ENCODE data around the gene SEPTIN6.

SEPTIN6 gene

GRCh38 chrX:119696251-119696890, 3.4 kb upstream of the SEPTIN6 start:
- TF ChIP-seq GATA3 (IDR thresholded peaks at IDR 0.05; ENCODE audit: low read depth, low read length): no peak
- TF ChIP-seq GATA2 (IDR thresholded peaks at IDR 0.05; ENCODE audit: low read depth, low read length): no peak

- no peak for TF ChIP-seq GATA3 (IDR thresholded peaks at IDR 0.05; ENCODE audit: low read depth, low read length)
- no peak for TF ChIP-seq GATA2 (IDR thresholded peaks at IDR 0.05; ENCODE audit: low read depth, low read length)
Observed at GRCh38 chrX:119695535-119696050, 2.6 kb upstream of the SEPTIN6 start.

- no peak for TF ChIP-seq GATA3 (IDR thresholded peaks at IDR 0.05; ENCODE audit: low read depth, low read length)
- no peak for TF ChIP-seq GATA2 (IDR thresholded peaks at IDR 0.05; ENCODE audit: low read depth, low read length)
Observed at GRCh38 chrX:119694601-119695534, 1.9 kb upstream of the SEPTIN6 start.

- TF ChIP-seq GATA3 (IDR thresholded peaks at IDR 0.05; ENCODE audit: low read depth, low read length) (no peak), GATA2 (IDR thresholded peaks at IDR 0.05; ENCODE audit: low read depth, low read length) (no peak)
Observed at GRCh38 chrX:119693996-119694451, 1.1 kb upstream of the SEPTIN6 start.

- no peak for TF ChIP-seq GATA2 (IDR thresholded peaks at IDR 0.05; ENCODE audit: low read depth, low read length)
- no peak for TF ChIP-seq GATA3 (IDR thresholded peaks at IDR 0.05; ENCODE audit: low read depth, low read length)
Observed at GRCh38 chrX:119692191-119693039, 553 bp downstream of the SEPTIN6 start.

GRCh38 chrX:119690921-119691716, 1.8 kb downstream of the SEPTIN6 start:
- no peak for TF ChIP-seq GATA3 (IDR thresholded peaks at IDR 0.05; ENCODE audit: low read depth, low read length)
- TF ChIP-seq GATA2 (IDR thresholded peaks at IDR 0.05; ENCODE audit: low read depth, low read length): no peak

- TF ChIP-seq GATA3 (IDR thresholded peaks at IDR 0.05; ENCODE audit: low read depth, low read length) (no peak), GATA2 (IDR thresholded peaks at IDR 0.05; ENCODE audit: low read depth, low read length) (no peak)
Observed at GRCh38 chrX:119688911-119689321, 4.1 kb downstream of the SEPTIN6 start.

- TF ChIP-seq GATA3 (IDR thresholded peaks at IDR 0.05; ENCODE audit: low read depth, low read length): no peak
- peak; percentile 32; the same call in 1 of the 2 replicates for TF ChIP-seq GATA2 (IDR thresholded peaks at IDR 0.05; ENCODE audit: low read depth, low read length)
Observed at GRCh38 chrX:119687661-119688413, 5.1 kb downstream of the SEPTIN6 start.

GRCh38 chrX:119686087-119686691, 6.8 kb downstream of the SEPTIN6 start:
- TF ChIP-seq GATA2 (IDR thresholded peaks at IDR 0.05; ENCODE audit: low read depth, low read length) (no peak), GATA3 (IDR thresholded peaks at IDR 0.05; ENCODE audit: low read depth, low read length) (no peak)

GRCh38 chrX:119685225-119686066, 7.5 kb downstream of the SEPTIN6 start:
- TF ChIP-seq GATA3 (IDR thresholded peaks at IDR 0.05; ENCODE audit: low read depth, low read length) (no peak), GATA2 (IDR thresholded peaks at IDR 0.05; ENCODE audit: low read depth, low read length) (no peak)

- no peak for TF ChIP-seq GATA3 (IDR thresholded peaks at IDR 0.05; ENCODE audit: low read depth, low read length)
- no peak for TF ChIP-seq GATA2 (IDR thresholded peaks at IDR 0.05; ENCODE audit: low read depth, low read length)
Observed at GRCh38 chrX:119684916-119685224, 8.1 kb downstream of the SEPTIN6 start.

All from SH-SY5Y (cell line).